HAP-1 (cell line): ENCODE results near the gene DOK7.

Source experiments
- DNase-seq, 2 experiments: peaks; one replicate each; pipeline ENCODE4 v3.0.0-alpha.2; 2016 to 2020; ENCODE audit warnings: low spot score in 2 of 2
- H3K27me3 ChIP-seq: fragments of 250-450 bp; sonication (Bioruptor Pico); 2 replicates; pipeline ENCODE4 v1.5.1; 2020; ENCODE audit warnings: low read depth, mild to moderate bottlenecking, moderate library complexity
- H3K36me3 ChIP-seq: fragments of 250-450 bp; sonication (Bioruptor Pico); replicated peaks from 2 replicates; pipeline ENCODE4 v1.5.1; 2020; ENCODE audit warnings: mild to moderate bottlenecking
- H3K4me1 ChIP-seq: fragments of 250-450 bp; sonication (Bioruptor Pico); 2 replicates; pipeline ENCODE4 v1.5.1; 2020; ENCODE audit warnings: mild to moderate bottlenecking
- H3K4me3 ChIP-seq: fragments of 250-450 bp; sonication (Bioruptor Pico); 2 replicates; pipeline ENCODE4 v1.5.1; 2020; ENCODE audit warnings: mild to moderate bottlenecking, moderate library complexity
- H3K9me3 ChIP-seq: fragments of 250-450 bp; sonication (Bioruptor Pico); 2 replicates; pipeline ENCODE4 v1.5.1; 2020; ENCODE audit warnings: mild to moderate bottlenecking, moderate library complexity
- in situ Hi-C: fragments of 300-500 bp; cut with MboI; formaldehyde crosslinking; loops from 3 replicates; pipeline ENCODE4 v1.14.3; 2020; ENCODE audit warnings: low sequenced_read_pairs, inconsistent platforms, mixed read lengths

DOK7 gene

GRCh38 chr4:3422241-3422801 is 40.8 kb upstream of the DOK7 start:
- no peak for DNase-seq
- Histone ChIP-seq H3K4me1 (no peaks in the 10 kb centered on the region), H3K4me3 (no peak overlapping the region), H3K36me3 (no peaks in the 10 kb centered on the region), H3K9me3 (no peaks in the 10 kb centered on the region), H3K27me3 (no peaks in the 10 kb centered on the region)
- in situ Hi-C loops, result no loop called here

GRCh38 chr4:3422808-3423297 is 40.3 kb upstream of the DOK7 start:
- Histone ChIP-seq H3K27me3 (no peaks in the 10 kb centered on the region), H3K9me3 (no peaks in the 10 kb centered on the region), H3K4me3 (no peak overlapping the region), H3K4me1 (no peaks in the 10 kb centered on the region), H3K36me3 (no peaks in the 10 kb centered on the region)
- in situ Hi-C loops, result no loop called here
- DNase-seq, result no peak

GRCh38 chr4:3423406-3423805 is 39.7 kb upstream of the DOK7 start:
- no peaks in the 10 kb centered on the region for H3K9me3 ChIP-seq
- no peaks in the 10 kb centered on the region for H3K36me3 ChIP-seq
- H3K4me1 ChIP-seq, result no peaks in the 10 kb centered on the region
- no peak for DNase-seq
- in situ Hi-C loops, result no loop called here
- H3K27me3 ChIP-seq, result no peaks in the 10 kb centered on the region
- H3K4me3 ChIP-seq, result no peak overlapping the region

- Histone ChIP-seq H3K4me3 (no peak overlapping the region), H3K9me3 (no peaks in the 10 kb centered on the region), H3K27me3 (no peaks in the 10 kb centered on the region), H3K36me3 (no peaks in the 10 kb centered on the region), H3K4me1 (no peaks in the 10 kb centered on the region)
- in situ Hi-C loops, result no loop called here
- DNase-seq, result no peak
Measured at GRCh38 chr4:3423952-3424351, 39.2 kb upstream of the DOK7 start.

- Histone ChIP-seq H3K36me3 (no peaks in the 10 kb centered on the region), H3K9me3 (no peaks in the 10 kb centered on the region), H3K4me3 (no peak overlapping the region), H3K4me1 (no peaks in the 10 kb centered on the region), H3K27me3 (no peaks in the 10 kb centered on the region)
- no peak for DNase-seq
- in situ Hi-C loops, result no loop called here
Measured at GRCh38 chr4:3424522-3425095, 38.5 kb upstream of the DOK7 start.

GRCh38 chr4:3426465-3427133 is 36.5 kb upstream of the DOK7 start:
- Histone ChIP-seq H3K9me3 (no peaks in the 10 kb centered on the region), H3K27me3 (no peaks in the 10 kb centered on the region), H3K36me3 (no peaks in the 10 kb centered on the region), H3K4me1 (no peaks in the 10 kb centered on the region), H3K4me3 (no peak overlapping the region)
- no peak for DNase-seq
- in situ Hi-C loops, result no loop called here

GRCh38 chr4:3427134-3427476 is 36.0 kb upstream of the DOK7 start:
- Histone ChIP-seq H3K4me1 (no peaks in the 10 kb centered on the region), H3K9me3 (no peaks in the 10 kb centered on the region), H3K27me3 (no peaks in the 10 kb centered on the region), H3K4me3 (no peak overlapping the region), H3K36me3 (no peaks in the 10 kb centered on the region)
- in situ Hi-C loops, result no loop called here
- DNase-seq, result no peak

- in situ Hi-C loops, result no loop called here
Measured at GRCh38 chr4:3427706-3428446, 35.2 kb upstream of the DOK7 start.

GRCh38 chr4:3429651-3430050 is 33.5 kb upstream of the DOK7 start:
- Histone ChIP-seq H3K36me3 (no peaks in the 10 kb centered on the region), H3K27me3 (no peaks in the 10 kb centered on the region), H3K9me3 (no peaks in the 10 kb centered on the region), H3K4me1 (no peaks in the 10 kb centered on the region), H3K4me3 (no peak overlapping the region)
- DNase-seq, result no peak
- in situ Hi-C loops, result no loop called here

More at GRCh38 chr4:3427706-3428446, 35.2 kb upstream of the DOK7 start:
- H3K27me3 ChIP-seq, result no peaks in the 10 kb centered on the region
- no peak for DNase-seq
- H3K9me3 ChIP-seq, result no peaks in the 10 kb centered on the region
- no peak overlapping the region for H3K4me3 ChIP-seq
- no peaks in the 10 kb centered on the region for H3K36me3 ChIP-seq
- H3K4me1 ChIP-seq, result no peaks in the 10 kb centered on the region

- Histone ChIP-seq H3K27me3 (no peaks in the 10 kb centered on the region), H3K4me3 (no peak overlapping the region), H3K9me3 (no peaks in the 10 kb centered on the region), H3K36me3 (no peaks in the 10 kb centered on the region), H3K4me1 (no peaks in the 10 kb centered on the region)
- no peak for DNase-seq
- in situ Hi-C loops, result no loop called here
Measured at GRCh38 chr4:3430524-3430923, 32.6 kb upstream of the DOK7 start.

GRCh38 chr4:3431446-3431993 is 31.6 kb upstream of the DOK7 start:
- Histone ChIP-seq H3K36me3 (no peaks in the 10 kb centered on the region), H3K9me3 (no peaks in the 10 kb centered on the region), H3K4me3 (no peak overlapping the region), H3K27me3 (no peaks in the 10 kb centered on the region), H3K4me1 (no peaks in the 10 kb centered on the region)
- no peak for DNase-seq
- in situ Hi-C loops, result no loop called here

GRCh38 chr4:3432381-3432790 is 30.7 kb upstream of the DOK7 start:
- no peak for DNase-seq
- no peaks in the 10 kb centered on the region for H3K4me1 ChIP-seq
- no peak overlapping the region for H3K4me3 ChIP-seq
- H3K9me3 ChIP-seq, result no peaks in the 10 kb centered on the region
- in situ Hi-C loops, result no loop called here
- H3K27me3 ChIP-seq, result no peaks in the 10 kb centered on the region
- no peaks in the 10 kb centered on the region for H3K36me3 ChIP-seq

- in situ Hi-C loops, result no loop called here
- Histone ChIP-seq H3K4me1 (no peaks in the 10 kb centered on the region), H3K4me3 (no peak overlapping the region), H3K36me3 (no peaks in the 10 kb centered on the region), H3K27me3 (no peaks in the 10 kb centered on the region), H3K9me3 (no peaks in the 10 kb centered on the region)
- no peak for DNase-seq
Measured at GRCh38 chr4:3433138-3433869, 29.8 kb upstream of the DOK7 start.
